HG03439 (cell line): Measurements from ENCODE around the gene MED13L.

Experiments
- ATAC-seq: cut with Tn5 transposase; IDR thresholded peaks from one replicate; pipeline ENCODE4 v1.9.1; 2021; ENCODE audit warnings: mild to moderate bottlenecking, moderate library complexity; ENCODE audit not compliant: unreplicated experiment

Gene MED13L

GRCh38 chr12:116280595-116281290 lies 3.2 kb upstream of the MED13L start:
- ATAC-seq: no peak

GRCh38 chr12:116278667-116279066 lies 1.2 kb upstream of the MED13L start:
- ATAC-seq: no peak

- ATAC-seq: no peak
Observed at GRCh38 chr12:116278279-116278626, 760 bp upstream of the MED13L start.

- peak; percentile 50 for ATAC-seq
Observed at GRCh38 chr12:116276652-116277466, 634 bp downstream of the MED13L start.

- ATAC-seq: no peak
Observed at GRCh38 chr12:116274551-116275375, 2.7 kb downstream of the MED13L start.

- ATAC-seq: no peak
Observed at GRCh38 chr12:116273813-116274550, 3.5 kb downstream of the MED13L start.

- no peak for ATAC-seq
Observed at GRCh38 chr12:116267948-116268347, 9.5 kb downstream of the MED13L start.

GRCh38 chr12:116266631-116267349 lies 10.7 kb downstream of the MED13L start:
- ATAC-seq: no peak

- no peak for ATAC-seq
Observed at GRCh38 chr12:116266168-116266601, 11.3 kb downstream of the MED13L start.

GRCh38 chr12:116265351-116266147 lies 11.9 kb downstream of the MED13L start:
- ATAC-seq: no peak

GRCh38 chr12:116264525-116265070 lies 12.9 kb downstream of the MED13L start:
- no peak for ATAC-seq

- ATAC-seq: no peak
Observed at GRCh38 chr12:116263844-116264243, 13.6 kb downstream of the MED13L start.

- no peak for ATAC-seq
Observed at GRCh38 chr12:116263431-116263830, 14.1 kb downstream of the MED13L start.

- ATAC-seq: no peak
Observed at GRCh38 chr12:116262741-116263140, 14.8 kb downstream of the MED13L start.

GRCh38 chr12:116261525-116262100 lies 15.9 kb downstream of the MED13L start:
- no peak for ATAC-seq

GRCh38 chr12:116259800-116260577 lies 17.5 kb downstream of the MED13L start:
- ATAC-seq: no peak

- no peak for ATAC-seq
Observed at GRCh38 chr12:116257826-116258225, 19.7 kb downstream of the MED13L start.

GRCh38 chr12:116257215-116257614 lies 20.3 kb downstream of the MED13L start:
- ATAC-seq: no peak
